ENCODE data around the gene TICRR.

DNA sequence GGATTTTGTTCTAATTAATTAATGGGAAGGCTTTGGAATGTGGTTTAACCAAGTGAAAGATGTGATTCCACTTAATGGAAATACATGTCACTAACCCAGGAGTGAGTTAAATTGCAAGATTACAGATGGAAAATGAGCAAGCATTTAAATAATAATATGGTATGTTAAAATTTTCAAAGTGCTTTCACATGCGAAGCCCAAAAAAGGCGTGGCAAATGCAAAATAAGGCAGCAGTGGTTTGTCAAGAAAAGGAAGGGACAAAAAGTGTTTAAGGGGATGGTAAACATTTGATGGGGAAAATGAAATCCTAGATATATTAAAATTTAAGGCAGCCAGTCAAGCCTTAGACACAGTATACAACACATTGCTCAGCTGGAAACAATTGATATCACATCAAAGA, 2.9 kb downstream of the TICRR start:
- TF ChIP-seq ZBTB7A (CRISPR knock-in tag; IDR thresholded peaks at IDR 0.05) = no peak
- no peak for TF ChIP-seq GFI1 (CRISPR knock-in tag; IDR thresholded peaks at IDR 0.05; ENCODE audit: borderline replicate concordance)
- no peak for TF ChIP-seq CHD2 (IDR thresholded peaks at IDR 0.05; ENCODE audit: low read depth, low read length)
- TF ChIP-seq TCF7L2 (IDR thresholded peaks at IDR 0.05; ENCODE audit: low read depth, low read length) = no peak
- TF ChIP-seq POLR2A (IDR thresholded peaks at IDR 0.05; ENCODE audit: insufficient read depth in 1 of 2, low read depth in 2 of 2, low read length in 2 of 2) = no peak
- TF ChIP-seq EZH2 (conservative IDR thresholded peaks at IDR 0.05; ENCODE audit: low read depth, low read length) = no peak
- no peak for TF ChIP-seq ZNF629 (CRISPR knock-in tag; conservative IDR thresholded peaks at IDR 0.05)
- TF ChIP-seq CREB1 (IDR thresholded peaks at IDR 0.05) = no peak
- TF ChIP-seq CREB1 (CRISPR knock-in tag; IDR thresholded peaks at IDR 0.05) = no peak
- TF ChIP-seq ETV6 (CRISPR knock-in tag; conservative IDR thresholded peaks at IDR 0.05) = no peak
- TF ChIP-seq HCFC1 (IDR thresholded peaks at IDR 0.05; ENCODE audit: low read depth, low read length) = no peak
- no peak for TF ChIP-seq KAT7 (CRISPR knock-in tag; IDR thresholded peaks at IDR 0.05; ENCODE audit: borderline replicate concordance)
- TF ChIP-seq, protein P1, sequence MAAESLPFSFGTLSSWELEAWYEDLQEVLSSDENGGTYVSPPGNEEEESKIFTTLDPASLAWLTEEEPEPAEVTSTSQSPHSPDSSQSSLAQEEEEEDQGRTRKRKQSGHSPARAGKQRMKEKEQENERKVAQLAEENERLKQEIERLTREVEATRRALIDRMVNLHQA (CRISPR knock-in tag; IDR thresholded peaks at IDR 0.05) = no peak
- TF ChIP-seq RFX5 (IDR thresholded peaks at IDR 0.05; ENCODE audit: low read depth, low read length) = no peak
